GM12891 (cell line): ENCODE measurements around the gene ZBTB47.

Experiments used
- DNase-seq: peaks from one replicate; pipeline ENCODE4 v3.0.0; 2011; ENCODE audit warnings: low spot score; ENCODE audit not compliant: insufficient read length
- FAIRE-seq: peaks from 2 replicates; lab custom pipeline; 2011; peaks lifted over from hg19 to GRCh38; lab: Jason Lieb, UNC
- PAX5 ChIP-seq: IDR thresholded peaks from 2 replicates; pipeline ENCODE4 v1.6.1; 2011; ENCODE audit warnings: low read length, moderate library complexity, mild to moderate bottlenecking; ENCODE audit not compliant: insufficient read depth, severe bottlenecking
- POLR2A ChIP-seq: IDR thresholded peaks from 2 replicates; pipeline ENCODE4 v1.6.1; 2011; ENCODE audit warnings: low read depth, low read length, control low read depth
- POLR2AphosphoS5 ChIP-seq: IDR thresholded peaks from 2 replicates; pipeline ENCODE4 v1.6.1; 2011; ENCODE audit warnings: low read depth, low read length, control low read depth
- POU2F2 ChIP-seq: IDR thresholded peaks from 2 replicates; pipeline ENCODE4 v1.6.1; 2011; ENCODE audit warnings: low read depth, mild to moderate bottlenecking, control low read depth, low read length, moderate library complexity
- SPI1 ChIP-seq: IDR thresholded peaks from 2 replicates; pipeline ENCODE4 v1.6.1; 2011; ENCODE audit warnings: low read depth, low read length, control low read depth
- TAF1 ChIP-seq: IDR thresholded peaks from 2 replicates; pipeline ENCODE4 v1.6.1; 2011; ENCODE audit warnings: low read depth, low read length, control low read depth

The ZBTB47 gene

GRCh38 chr3:42683875-42684598, 30.5 kb downstream of the ZBTB47 start:
- TF ChIP-seq PAX5 (no peak), POU2F2 (no peak), TAF1 (no peak), POLR2A (no peak), SPI1 (no peak), POLR2AphosphoS5 (no peak)
- FAIRE-seq (no peak), DNase-seq (no peak)

DNA sequence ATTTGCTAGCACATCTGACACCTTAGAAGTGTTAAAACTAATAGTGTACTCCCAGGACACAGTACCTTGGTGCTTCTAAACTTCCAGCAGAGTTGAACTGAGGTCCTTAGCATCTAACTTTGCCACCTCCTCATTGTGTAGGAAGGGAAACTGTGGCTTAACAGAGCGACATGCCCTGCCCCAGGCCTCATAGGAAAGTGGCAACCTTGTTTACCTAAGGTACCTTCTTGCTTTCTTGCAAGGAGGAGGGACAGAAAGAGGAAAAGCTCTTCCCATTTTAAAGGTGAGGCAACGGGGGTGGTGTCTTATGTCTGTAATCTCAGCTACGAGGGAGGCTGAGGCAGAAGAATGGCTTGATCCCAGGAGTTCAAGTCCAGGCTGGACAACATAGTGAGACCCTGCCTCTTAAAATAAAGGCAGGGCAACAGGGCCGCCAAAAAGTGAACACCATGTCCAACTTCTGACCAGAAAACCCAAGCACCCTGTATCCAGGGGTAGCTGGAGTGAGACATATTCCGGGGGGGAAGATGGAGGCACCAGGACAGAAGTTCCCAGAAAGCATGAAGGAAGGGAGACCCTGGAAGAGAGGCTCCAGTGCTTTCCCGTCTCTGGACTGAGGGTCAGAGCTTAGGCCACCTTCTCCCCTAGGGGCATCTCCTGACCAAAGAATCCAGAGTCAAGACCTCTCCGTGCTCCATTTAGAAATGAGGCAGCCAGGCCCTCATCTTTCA, 31.3 kb downstream of the ZBTB47 start:
- no peak for DNase-seq
- TF ChIP-seq SPI1 (no peak), POLR2AphosphoS5 (no peak), PAX5 (no peak), POU2F2 (no peak), POLR2A (no peak), TAF1 (no peak)
- no peak for FAIRE-seq

GRCh38 chr3:42685363-42685881, 31.9 kb downstream of the ZBTB47 start, which contains the start of gene KLHL40:
TSS of gene KLHL40 (plus strand) at chr3:42685537. CDS start at chr3:42685619, 82 bp downstream.
- DNase-seq (no peak), FAIRE-seq (no peak)
- TF ChIP-seq PAX5, result no peak
- TF ChIP-seq POU2F2, result no peak
- TF ChIP-seq POLR2A, result no peak
- TF ChIP-seq POLR2AphosphoS5, result no peak
- no peak for TF ChIP-seq SPI1
- no peak for TF ChIP-seq TAF1

DNA sequence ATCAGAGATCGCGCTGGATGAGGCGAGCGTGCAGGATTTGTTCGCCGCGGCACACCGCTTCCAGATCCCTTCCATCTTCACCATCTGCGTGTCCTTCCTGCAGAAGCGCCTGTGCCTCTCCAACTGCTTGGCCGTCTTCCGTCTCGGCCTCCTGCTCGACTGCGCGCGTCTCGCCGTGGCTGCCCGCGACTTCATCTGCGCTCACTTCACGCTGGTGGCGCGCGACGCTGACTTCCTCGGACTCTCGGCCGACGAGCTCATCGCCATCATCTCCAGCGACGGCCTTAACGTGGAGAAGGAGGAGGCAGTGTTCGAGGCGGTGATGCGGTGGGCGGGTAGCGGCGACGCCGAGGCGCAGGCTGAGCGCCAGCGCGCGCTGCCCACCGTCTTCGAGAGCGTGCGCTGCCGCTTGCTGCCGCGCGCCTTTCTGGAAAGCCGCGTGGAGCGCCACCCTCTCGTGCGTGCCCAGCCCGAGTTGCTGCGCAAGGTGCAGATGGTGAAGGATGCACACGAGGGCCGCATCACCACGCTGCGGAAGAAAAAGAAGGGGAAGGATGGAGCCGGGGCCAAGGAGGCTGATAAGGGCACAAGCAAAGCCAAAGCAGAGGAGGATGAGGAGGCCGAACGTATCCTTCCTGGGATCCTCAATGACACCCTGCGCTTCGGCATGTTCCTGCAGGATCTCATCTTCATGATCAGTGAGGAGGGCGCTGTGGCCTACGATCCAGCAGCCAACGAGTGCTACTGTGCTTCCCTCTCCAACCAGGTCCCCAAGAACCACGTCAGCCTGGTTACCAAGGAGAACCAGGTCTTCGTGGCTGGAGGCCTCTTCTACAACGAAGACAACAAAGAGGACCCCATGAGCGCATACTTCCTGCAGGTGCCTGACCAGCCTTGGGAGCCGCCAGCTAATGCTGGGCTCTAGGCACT, 32.7 kb downstream of the ZBTB47 start:
- DNase-seq (no peak), FAIRE-seq (no peak)
- TF ChIP-seq POLR2A, result no peak
- TF ChIP-seq SPI1, result no peak
- TF ChIP-seq PAX5, result no peak
- TF ChIP-seq POU2F2, result no peak
- no peak for TF ChIP-seq TAF1
- TF ChIP-seq POLR2AphosphoS5, result no peak

DNA sequence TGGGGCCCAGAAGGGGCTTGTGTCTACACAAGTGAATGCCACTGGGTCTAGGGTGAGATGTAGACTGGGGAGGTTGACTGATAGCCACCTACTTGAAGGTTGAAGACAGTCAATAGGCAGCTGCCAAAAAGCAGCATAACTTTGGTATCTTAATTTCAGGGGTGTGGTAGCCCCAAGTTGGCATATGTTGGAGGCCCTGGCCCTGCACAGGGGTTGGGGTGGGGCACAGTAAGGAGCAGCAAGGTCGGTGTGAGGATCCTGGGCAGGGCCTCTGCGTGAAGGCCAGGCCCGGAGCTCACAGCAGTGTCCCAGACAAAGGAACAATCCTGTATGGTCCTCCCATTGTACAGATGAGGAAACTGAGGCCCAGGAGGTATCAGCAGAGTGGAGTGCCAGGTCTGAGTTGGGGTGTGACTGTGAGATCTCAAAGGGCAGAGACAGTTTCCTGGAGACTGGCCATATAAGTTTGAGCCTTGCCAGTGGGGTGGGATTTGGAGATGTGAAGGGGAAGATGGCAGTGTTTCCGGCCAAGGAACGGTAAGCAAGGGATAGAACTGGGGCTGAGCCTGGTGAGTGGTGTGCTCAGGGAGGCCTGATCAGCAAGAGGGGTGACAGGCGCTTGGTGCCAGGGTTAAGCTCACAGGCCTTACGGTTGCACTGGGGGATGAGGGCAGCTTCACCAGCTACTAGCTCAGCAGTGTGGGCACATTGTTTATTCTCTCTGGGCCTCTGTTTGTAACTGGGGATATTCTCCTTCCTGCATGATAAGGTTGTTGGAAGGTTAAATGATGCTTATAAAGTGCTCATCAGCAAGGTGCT, 33.5 kb downstream of the ZBTB47 start:
- DNase-seq (no peak), FAIRE-seq (no peak)
- no peak for TF ChIP-seq POU2F2
- TF ChIP-seq SPI1, result no peak
- TF ChIP-seq TAF1, result no peak
- TF ChIP-seq PAX5, result no peak
- no peak for TF ChIP-seq POLR2A

DNA sequence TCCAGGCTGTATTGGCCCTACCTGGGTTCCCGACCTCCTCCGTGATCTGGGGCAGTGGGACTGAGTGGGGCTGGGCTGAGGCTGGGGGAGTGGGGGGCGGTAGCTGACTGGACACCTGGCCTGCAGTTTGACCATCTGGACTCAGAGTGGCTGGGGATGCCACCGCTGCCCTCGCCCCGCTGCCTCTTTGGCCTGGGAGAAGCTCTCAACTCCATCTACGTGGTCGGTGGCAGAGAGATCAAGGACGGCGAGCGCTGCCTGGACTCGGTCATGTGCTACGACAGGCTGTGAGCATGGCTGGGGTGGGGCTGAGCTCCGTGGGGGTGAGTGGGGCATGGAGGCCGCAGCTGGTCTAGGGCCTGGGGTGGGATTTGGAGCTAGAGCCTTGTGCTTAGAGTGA, 34.5 kb downstream of the ZBTB47 start:
- FAIRE-seq (no peak), DNase-seq (no peak)
- no peak for TF ChIP-seq POLR2AphosphoS5
- no peak for TF ChIP-seq TAF1
- no peak for TF ChIP-seq PAX5
- no peak for TF ChIP-seq POLR2A
- no peak for TF ChIP-seq SPI1
- TF ChIP-seq POU2F2, result no peak

DNA sequence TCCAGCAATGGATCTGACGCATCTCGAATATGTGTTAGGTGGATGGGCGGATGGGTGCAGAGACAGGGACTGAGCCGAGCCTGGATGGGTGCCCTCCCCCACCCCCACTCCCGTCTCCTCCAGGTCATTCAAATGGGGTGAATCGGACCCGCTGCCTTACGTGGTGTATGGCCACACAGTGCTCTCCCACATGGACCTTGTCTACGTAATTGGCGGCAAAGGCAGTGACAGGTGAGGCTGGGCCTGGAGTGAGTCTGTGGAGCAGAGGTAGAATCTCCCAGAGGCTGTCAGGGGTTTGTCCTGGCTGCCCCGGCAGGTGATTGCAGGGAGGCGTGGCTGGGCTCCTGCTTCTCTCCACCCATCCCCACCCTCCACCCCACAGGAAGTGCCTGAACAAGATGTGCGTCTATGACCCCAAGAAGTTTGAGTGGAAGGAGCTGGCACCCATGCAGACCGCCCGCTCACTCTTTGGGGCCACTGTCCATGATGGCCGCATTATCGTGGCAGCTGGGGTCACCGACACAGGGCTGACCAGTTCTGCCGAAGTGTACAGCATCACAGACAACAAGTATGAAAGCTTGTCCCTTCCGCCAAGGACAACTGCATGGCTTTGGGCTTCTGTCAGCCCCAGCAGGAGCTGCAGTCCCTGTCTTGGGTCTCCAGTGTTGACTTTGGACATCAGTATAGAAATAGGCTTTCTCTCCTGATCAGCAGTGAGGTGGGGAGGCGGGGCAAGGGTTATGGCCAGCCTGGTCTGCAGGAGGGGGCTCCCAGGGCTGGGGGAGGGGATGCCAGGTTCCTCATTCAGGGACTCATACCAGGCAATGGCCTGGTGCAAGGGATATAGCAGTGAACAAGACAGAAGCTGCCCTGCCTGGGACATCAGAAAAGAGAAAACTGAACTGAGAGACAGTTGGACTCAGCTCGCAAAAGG, 35.3 kb downstream of the ZBTB47 start:
- DNase-seq, result no peak
- no peak for TF ChIP-seq TAF1
- no peak for TF ChIP-seq POU2F2
- TF ChIP-seq PAX5, result no peak
- TF ChIP-seq POLR2AphosphoS5, result no peak
- no peak for FAIRE-seq
